ENCODE data around the gene CDK5.

The CDK5 gene

GRCh38 chr7:151091003-151091402, 33.3 kb upstream of the CDK5 start:
- DNase-seq (ENCODE audit: insufficient read length, low spot score) (no peak), FAIRE-seq (no peak)
- TF ChIP-seq POLR2A (IDR thresholded peaks at IDR 0.05; ENCODE audit: low read depth, low read length): no peak

GRCh38 chr7:151089893-151090730, 32.4 kb upstream of the CDK5 start:
- DNase-seq (ENCODE audit: insufficient read length, low spot score) (no peak), FAIRE-seq (no peak)
- no peak for TF ChIP-seq POLR2A (IDR thresholded peaks at IDR 0.05; ENCODE audit: low read depth, low read length)

- TF ChIP-seq POLR2A (IDR thresholded peaks at IDR 0.05; ENCODE audit: low read depth, low read length): no peak
- no peak for DNase-seq (ENCODE audit: insufficient read length, low spot score)
- FAIRE-seq: no peak
Measured at GRCh38 chr7:151088856-151089699, 31.4 kb upstream of the CDK5 start.

DNA sequence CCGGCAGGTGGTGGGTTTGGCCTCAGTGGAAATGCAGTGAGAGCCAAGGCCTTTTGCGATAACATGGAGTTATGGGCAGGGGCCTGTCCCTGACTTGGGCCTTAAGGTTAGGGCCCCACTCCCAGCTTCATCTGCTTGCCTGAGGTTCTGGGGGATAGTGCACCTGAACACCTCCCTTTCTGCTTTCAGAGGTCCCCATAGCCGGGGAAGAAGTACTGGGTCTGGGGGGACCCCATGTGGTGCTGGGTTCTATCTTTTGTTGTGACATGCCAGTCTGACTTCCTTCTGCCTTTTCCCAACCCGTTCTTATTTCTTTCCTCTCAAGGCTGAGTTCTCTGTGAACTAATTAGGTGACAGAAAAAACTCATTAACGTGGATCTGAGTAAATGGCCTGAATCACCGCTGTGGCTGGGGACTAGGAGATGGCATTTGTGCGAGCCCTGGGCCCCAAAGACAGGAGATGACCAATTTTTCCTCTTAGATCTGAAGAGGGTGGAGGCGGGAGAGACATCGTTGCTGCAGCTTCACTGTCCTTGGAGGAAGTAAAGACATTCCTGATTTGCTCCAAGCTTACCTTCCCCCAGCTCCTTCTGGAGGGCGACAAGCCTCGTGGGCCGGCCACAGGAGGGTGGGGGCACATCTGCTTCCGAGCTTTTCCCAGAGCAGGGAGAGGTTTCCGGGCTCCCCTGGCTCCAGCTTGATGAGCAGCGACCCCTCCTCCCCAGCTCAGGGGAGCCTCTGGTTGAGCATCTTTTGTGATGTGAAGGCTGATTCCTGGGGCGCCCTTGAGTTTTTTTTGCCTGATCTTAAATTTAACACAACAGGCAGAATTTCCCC, 30.5 kb upstream of the CDK5 start:
- DNase-seq (ENCODE audit: insufficient read length, low spot score): no peak
- no peak for TF ChIP-seq POLR2A (IDR thresholded peaks at IDR 0.05; ENCODE audit: low read depth, low read length)
- no peak for FAIRE-seq

DNA sequence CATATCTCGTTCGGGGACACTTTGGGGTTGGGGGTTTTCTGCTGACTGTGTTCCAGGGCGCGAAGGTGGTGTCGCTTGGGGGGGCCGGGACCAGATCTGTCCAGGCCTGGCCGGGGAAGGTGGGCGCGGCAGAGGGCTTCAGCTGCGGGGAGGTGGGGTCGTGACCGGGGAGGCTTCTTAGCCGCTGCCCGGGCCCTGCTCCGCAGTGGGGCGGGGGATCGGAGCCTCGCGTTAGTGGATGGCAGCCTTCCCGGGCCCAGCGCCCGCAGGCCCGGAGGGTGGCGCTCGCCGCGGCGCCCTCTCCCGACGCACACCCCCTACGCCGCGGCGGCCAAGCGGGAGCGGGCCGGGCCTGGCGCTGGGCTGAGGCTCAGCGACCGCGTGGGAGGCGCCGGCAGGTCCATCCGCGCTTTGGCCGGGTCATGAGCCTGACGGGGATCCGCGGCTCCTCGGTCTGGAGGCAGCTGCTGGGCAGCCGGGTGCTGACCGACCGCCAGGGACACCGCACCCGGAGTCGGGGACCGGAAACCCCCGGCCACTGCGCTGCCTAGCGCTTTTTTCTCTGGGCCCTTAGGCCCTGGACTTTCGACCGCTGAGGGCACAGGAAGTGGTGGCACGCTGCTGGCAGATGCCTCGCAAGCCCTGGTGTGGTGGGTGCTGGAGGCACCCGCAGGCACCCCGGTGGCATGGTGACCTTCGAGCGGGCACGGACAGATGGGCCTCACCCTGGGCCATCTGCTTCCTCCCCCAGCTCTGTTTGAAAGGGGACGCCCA, 29.7 kb upstream of the CDK5 start:
- FAIRE-seq (no peak), DNase-seq (ENCODE audit: insufficient read length, low spot score) (peak; percentile 72)

GRCh38 chr7:151086802-151087244, 29.1 kb upstream of the CDK5 start:
- TF ChIP-seq POLR2A (IDR thresholded peaks at IDR 0.05; ENCODE audit: low read depth, low read length): no peak
- DNase-seq (ENCODE audit: insufficient read length, low spot score) (peak; percentile 55), FAIRE-seq (no peak)

More for the DNA sequence above, 29.7 kb upstream of the CDK5 start:
- peak; percentile 29 for TF ChIP-seq POLR2A (IDR thresholded peaks at IDR 0.05; ENCODE audit: low read depth, low read length)

- DNase-seq (ENCODE audit: insufficient read length, low spot score) (peak; percentile 94), FAIRE-seq (no peak)
- TF ChIP-seq POLR2A (IDR thresholded peaks at IDR 0.05; ENCODE audit: low read depth, low read length): peak; percentile 65
Measured at GRCh38 chr7:151085691-151086620, 28.3 kb upstream of the CDK5 start, which contains the start of gene AGAP3. AGAP3 (plus strand) TSS chr7:151086475; CDS start chr7:151086742, 267 bp downstream.

- TF ChIP-seq POLR2A (IDR thresholded peaks at IDR 0.05; ENCODE audit: low read depth, low read length): no peak
- no peak for DNase-seq (ENCODE audit: insufficient read length, low spot score)
- no peak for FAIRE-seq
Measured at GRCh38 chr7:151085329-151085690, 27.6 kb upstream of the CDK5 start.

GRCh38 chr7:151083824-151084160, 26.1 kb upstream of the CDK5 start:
- TF ChIP-seq POLR2A (IDR thresholded peaks at IDR 0.05; ENCODE audit: low read depth, low read length): no peak
- no peak for DNase-seq (ENCODE audit: insufficient read length, low spot score)
- FAIRE-seq: no peak

DNA sequence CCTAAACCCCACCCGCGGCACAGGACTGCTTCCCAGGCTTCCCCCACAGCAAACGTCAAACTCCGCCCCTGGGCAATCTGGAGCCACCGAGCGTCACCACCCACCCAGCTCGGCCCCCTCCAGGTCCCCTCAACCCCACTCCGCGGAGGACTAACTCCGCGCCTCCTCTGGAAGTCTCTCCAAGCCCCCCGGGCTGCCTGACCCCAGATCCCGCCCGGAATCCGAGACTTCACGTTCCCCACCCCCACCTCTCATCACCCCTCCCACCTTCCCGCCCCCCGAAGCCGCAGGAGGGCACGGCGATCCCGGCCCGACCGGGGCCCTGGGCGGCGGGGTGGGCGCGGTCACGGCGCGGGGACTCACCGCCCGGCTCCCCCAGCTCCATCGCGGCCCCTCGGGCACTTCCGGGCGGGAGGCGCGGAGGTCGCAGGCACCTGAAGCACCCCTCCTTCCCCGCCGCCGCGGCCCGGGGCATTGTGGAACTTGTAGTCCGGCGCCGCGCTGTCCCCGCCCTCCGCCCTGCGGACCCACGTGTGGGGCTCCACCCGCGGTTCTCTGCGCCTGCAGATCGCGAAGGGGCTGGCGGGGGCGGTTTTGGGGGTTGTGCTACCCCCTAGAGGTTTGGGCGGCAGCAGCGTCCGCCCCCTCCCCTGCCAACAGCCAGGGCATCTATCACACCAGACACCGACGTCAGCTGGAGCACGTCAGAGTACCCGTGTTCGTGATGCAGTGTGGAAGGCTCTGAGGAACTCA, 25.6 kb upstream of the CDK5 start, which contains the start of gene TMUB1:
Gene TMUB1 (minus strand): TSS at position 423 of the 753 bp plus-strand sequence. CDS start 930 bp downstream, outside the sequence.
- TF ChIP-seq POLR2A (IDR thresholded peaks at IDR 0.05; ENCODE audit: low read depth, low read length): peak; percentile 43; the same call in 1 of the 2 replicates
- FAIRE-seq (no peak), DNase-seq (ENCODE audit: insufficient read length, low spot score) (peak; percentile 76)

All from H54 (cell line).